ENCODE measurements around the gene FBN3.
"Not testable (repeated sequence)": the region's sequence is repeated elsewhere in the genome, so short reads cannot be mapped to it uniquely, and the experiment has no call there.

FBN3 gene

GRCh38 chr19:8117991-8118390, 31.4 kb downstream of the FBN3 start:
- DNase-seq (ENCODE audit: low spot score), result no peak

- DNase-seq (ENCODE audit: low spot score), result no peak
Observed at GRCh38 chr19:8116437-8117293, 32.7 kb downstream of the FBN3 start.

- no peak for DNase-seq (ENCODE audit: low spot score)
Observed at GRCh38 chr19:8115805-8116396, 33.5 kb downstream of the FBN3 start.

- no peak for DNase-seq (ENCODE audit: low spot score)
Observed at GRCh38 chr19:8113017-8113416, 36.4 kb downstream of the FBN3 start.

GRCh38 chr19:8111376-8111775, 38.0 kb downstream of the FBN3 start:
- DNase-seq (ENCODE audit: low spot score), result no peak

GRCh38 chr19:8110931-8111330, 38.5 kb downstream of the FBN3 start:
- no peak for DNase-seq (ENCODE audit: low spot score)

- no peak for DNase-seq (ENCODE audit: low spot score)
Observed at GRCh38 chr19:8109890-8110662, 39.3 kb downstream of the FBN3 start.

- DNase-seq (ENCODE audit: low spot score), result no peak
Observed at GRCh38 chr19:8109455-8109854, 39.9 kb downstream of the FBN3 start.

GRCh38 chr19:8108560-8109445, 40.6 kb downstream of the FBN3 start:
- DNase-seq (ENCODE audit: low spot score), result no peak

- DNase-seq (ENCODE audit: low spot score), result no peak
Observed at GRCh38 chr19:8107301-8107903, 42.0 kb downstream of the FBN3 start.

GRCh38 chr19:8105471-8105870, 43.9 kb downstream of the FBN3 start:
- no peak for DNase-seq (ENCODE audit: low spot score)

GRCh38 chr19:8101910-8102309, 47.5 kb downstream of the FBN3 start:
- DNase-seq (ENCODE audit: low spot score), result not testable (repeated sequence)

GRCh38 chr19:8101311-8101710, 48.1 kb downstream of the FBN3 start:
- DNase-seq (ENCODE audit: low spot score), result no peak

GRCh38 chr19:8097681-8098567, 51.5 kb downstream of the FBN3 start:
- no peak for DNase-seq (ENCODE audit: low spot score)

GRCh38 chr19:8097198-8097597, 52.2 kb downstream of the FBN3 start:
- no peak for DNase-seq (ENCODE audit: low spot score)

- DNase-seq (ENCODE audit: low spot score), result no peak
Observed at GRCh38 chr19:8096071-8096470, 53.3 kb downstream of the FBN3 start.

- DNase-seq (ENCODE audit: low spot score), result no peak
Observed at GRCh38 chr19:8095354-8095886, 54.0 kb downstream of the FBN3 start.

GRCh38 chr19:8094336-8094735, 55.1 kb downstream of the FBN3 start:
- DNase-seq (ENCODE audit: low spot score), result no peak

GRCh38 chr19:8093740-8094139, 55.7 kb downstream of the FBN3 start:
- no peak for DNase-seq (ENCODE audit: low spot score)

GRCh38 chr19:8090950-8091349, 58.4 kb downstream of the FBN3 start:
- DNase-seq (ENCODE audit: low spot score), result no peak
